Measurements from ENCODE around the gene NDE1. TPM values are rescaled to one million over a fixed set of nuclear protein-coding genes. Genes with fewer than 3 reads are reported as not detected.

Gene NDE1
- total and polyA plus RNA-seq, 2 donors (not counting 3 experiments of a cell fraction or from before 2014, with no cell fraction given) = 28.0 to 90.2 TPM

DNA sequence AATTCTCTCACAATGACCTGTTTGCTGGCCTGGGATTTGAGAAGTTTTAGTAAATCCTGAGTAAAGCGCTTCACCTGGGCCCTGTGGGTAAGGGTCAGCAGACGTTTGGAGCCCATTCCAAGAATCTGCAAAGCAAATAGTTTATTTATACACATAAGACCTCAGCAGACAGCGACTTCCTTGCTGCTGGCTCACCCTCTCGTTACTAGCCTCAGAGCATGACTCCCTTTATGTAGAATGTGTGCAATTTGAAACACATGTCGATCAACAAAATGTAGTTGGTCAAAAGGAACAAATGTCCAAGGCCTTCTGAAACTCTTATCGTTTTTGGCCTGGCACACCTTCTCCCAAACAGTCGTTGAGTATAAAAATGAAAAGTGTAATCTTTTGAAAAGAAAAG lies 38.4 kb upstream of the NDE1 start:
- no peaks in the 10 kb centered on the region for H3K79me2 ChIP-seq (ENCODE audit: control insufficient read depth, insufficient read depth, low read length)
- no peak overlapping the region for H3K4me3 ChIP-seq (replicated peaks in 1 of 3; ENCODE audit: insufficient read depth in 1 of 3, low read depth in 1 of 3, low read length in 3 of 3)
- DNase-seq (ENCODE audit: low read depth, low spot score) = no peak
- H3K27ac ChIP-seq (ENCODE audit: insufficient read depth, low read depth, low read length) = no peak overlapping the region
- no peaks in the 10 kb centered on the region for H3K4me1 ChIP-seq (ENCODE audit: control insufficient read depth, extremely low read depth, insufficient read depth, low read length)
- H3K36me3 ChIP-seq (ENCODE audit: control insufficient read depth in 2 of 2, extremely low read depth in 1 of 2, insufficient read depth in 2 of 2, low read length in 2 of 2) = peaks cover 31 to 33% of the 10 kb centered on the region in 2 experiments
- no TSS peak for BruUV-seq (replicated peaks)
- no peak for FAIRE-seq
- no peak overlapping the region for H3K4me2 ChIP-seq (ENCODE audit: insufficient read depth, low read length)
- intact Hi-C loops (cut with micrococcal nuclease) = no loop called here
- H2AFZ ChIP-seq (ENCODE audit: low read depth, low read length) = no peak overlapping the region
- dilution Hi-C loops (cut with MboI; ENCODE audit: extremely low pct_ligation_motif_present, low sequenced_read_pairs) = no loop called here
- no peaks in the 10 kb centered on the region for H3K9me1 ChIP-seq (replicated peaks; ENCODE audit: control insufficient read depth, extremely low read depth, insufficient read depth, low read length)
- H3K27me3 ChIP-seq (ENCODE audit: control insufficient read depth in 2 of 2, insufficient read depth in 2 of 2, low read length in 2 of 2) = no peaks in the 10 kb centered on the region
- no peaks in the 10 kb centered on the region for H4K20me1 ChIP-seq (replicated peaks; ENCODE audit: control insufficient read depth, extremely low read depth, insufficient read depth, low read length)
- CTCF ChIA-PET = interaction anchor here (1.1 kb wide), 1 partner anchor 10 kb away, joined by 3 read pairs; no protein-coding TSS in a partner anchor
- H3K9me3 ChIP-seq (replicated peaks; ENCODE audit: control insufficient read depth, insufficient read depth, low read length) = no peaks in the 10 kb centered on the region
- POLR2A ChIA-PET = no interaction called here
- no peak for TF ChIP-seq GATA2 (IDR thresholded peaks at IDR 0.05; ENCODE audit: insufficient read depth, insufficient read length, low read depth, low read length)
- no peak for TF ChIP-seq EZH2 (IDR thresholded peaks at IDR 0.05; ENCODE audit: borderline replicate concordance, low read depth, low read length, severe bottlenecking)
- no peak for TF ChIP-seq FOS (IDR thresholded peaks at IDR 0.05; ENCODE audit: borderline replicate concordance, insufficient read depth, low read length)
- TF ChIP-seq, protein P1, sequence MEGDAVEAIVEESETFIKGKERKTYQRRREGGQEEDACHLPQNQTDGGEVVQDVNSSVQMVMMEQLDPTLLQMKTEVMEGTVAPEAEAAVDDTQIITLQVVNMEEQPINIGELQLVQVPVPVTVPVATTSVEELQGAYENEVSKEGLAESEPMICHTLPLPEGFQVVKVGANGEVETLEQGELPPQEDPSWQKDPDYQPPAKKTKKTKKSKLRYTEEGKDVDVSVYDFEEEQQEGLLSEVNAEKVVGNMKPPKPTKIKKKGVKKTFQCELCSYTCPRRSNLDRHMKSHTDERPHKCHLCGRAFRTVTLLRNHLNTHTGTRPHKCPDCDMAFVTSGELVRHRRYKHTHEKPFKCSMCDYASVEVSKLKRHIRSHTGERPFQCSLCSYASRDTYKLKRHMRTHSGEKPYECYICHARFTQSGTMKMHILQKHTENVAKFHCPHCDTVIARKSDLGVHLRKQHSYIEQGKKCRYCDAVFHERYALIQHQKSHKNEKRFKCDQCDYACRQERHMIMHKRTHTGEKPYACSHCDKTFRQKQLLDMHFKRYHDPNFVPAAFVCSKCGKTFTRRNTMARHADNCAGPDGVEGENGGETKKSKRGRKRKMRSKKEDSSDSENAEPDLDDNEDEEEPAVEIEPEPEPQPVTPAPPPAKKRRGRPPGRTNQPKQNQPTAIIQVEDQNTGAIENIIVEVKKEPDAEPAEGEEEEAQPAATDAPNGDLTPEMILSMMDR (IDR thresholded peaks at IDR 0.05; ENCODE audit: extremely low read depth in 1 of 2, insufficient read depth in 1 of 2, low read depth in 1 of 2, low read length in 2 of 2) = no peak
- TF ChIP-seq JUN (IDR thresholded peaks at IDR 0.05; ENCODE audit: borderline replicate concordance, insufficient read depth, insufficient read length, low read depth) = no peak
- TF ChIP-seq MYC (IDR thresholded peaks at IDR 0.05; ENCODE audit: low read depth, low read length) = no peak
- no peak for TF ChIP-seq POLR2AphosphoS5 (IDR thresholded peaks at IDR 0.05; ENCODE audit: insufficient read depth, low read depth, low read length)
- TF ChIP-seq, protein P2, sequence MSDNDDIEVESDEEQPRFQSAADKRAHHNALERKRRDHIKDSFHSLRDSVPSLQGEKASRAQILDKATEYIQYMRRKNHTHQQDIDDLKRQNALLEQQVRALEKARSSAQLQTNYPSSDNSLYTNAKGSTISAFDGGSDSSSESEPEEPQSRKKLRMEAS (IDR thresholded peaks at IDR 0.05; ENCODE audit: insufficient read depth, insufficient read length) = no peak
- no peak for TF ChIP-seq POLR2A (IDR thresholded peaks at IDR 0.05; ENCODE audit: low read depth, low read length)
- H3K9ac ChIP-seq (replicated peaks; ENCODE audit: extremely low read depth, insufficient read depth, low read length) = no peak overlapping the region

All from endothelial cell of umbilical vein (primary cell).